SKM-1 treated with dmso at 0.1 percent for 144 hours (cell line): ENCODE measurements around the gene CIB4.

Source experiments
- DNase-seq: peaks from one replicate; lab custom pipeline; 2025; ENCODE audit not compliant: unreplicated experiment; lab: John Stamatoyannopoulos, UW

Gene CIB4

GRCh38 chr2:26609205-26609631, 31.9 kb downstream of the CIB4 start:
- DNase-seq: no peak

- DNase-seq: no peak
Observed at GRCh38 chr2:26608557-26608956, 32.6 kb downstream of the CIB4 start.

- no peak for DNase-seq
Observed at GRCh38 chr2:26607698-26608097, 33.5 kb downstream of the CIB4 start.

- no peak for DNase-seq
Observed at GRCh38 chr2:26606847-26607190, 34.3 kb downstream of the CIB4 start.

- no peak for DNase-seq
Observed at GRCh38 chr2:26605999-26606846, 34.9 kb downstream of the CIB4 start.

GRCh38 chr2:26605195-26605998, 35.8 kb downstream of the CIB4 start:
- peak; percentile 48 for DNase-seq

- no peak for DNase-seq
Observed at GRCh38 chr2:26602575-26602974, 38.6 kb downstream of the CIB4 start.

- DNase-seq: no peak
Observed at GRCh38 chr2:26599387-26599786, 41.8 kb downstream of the CIB4 start.

GRCh38 chr2:26598996-26599373, 42.2 kb downstream of the CIB4 start:
- no peak for DNase-seq

- DNase-seq: no peak
Observed at GRCh38 chr2:26598336-26598995, 42.7 kb downstream of the CIB4 start.

GRCh38 chr2:26597197-26597596, 44.0 kb downstream of the CIB4 start:
- DNase-seq: no peak

- DNase-seq: no peak
Observed at GRCh38 chr2:26595146-26595545, 46.0 kb downstream of the CIB4 start.

- DNase-seq: no peak
Observed at GRCh38 chr2:26591619-26592505, 49.3 kb downstream of the CIB4 start.

- DNase-seq: no peak
Observed at GRCh38 chr2:26590980-26591618, 50.1 kb downstream of the CIB4 start.

- DNase-seq: no peak
Observed at GRCh38 chr2:26590508-26590907, 50.7 kb downstream of the CIB4 start.

- DNase-seq: no peak
Observed at GRCh38 chr2:26588576-26588975, 52.6 kb downstream of the CIB4 start.

GRCh38 chr2:26587994-26588393, 53.2 kb downstream of the CIB4 start:
- DNase-seq: no peak

- no peak for DNase-seq
Observed at GRCh38 chr2:26585966-26586365, 55.2 kb downstream of the CIB4 start.

- DNase-seq: no peak
Observed at GRCh38 chr2:26585100-26585499, 56.1 kb downstream of the CIB4 start.

- DNase-seq: no peak
Observed at GRCh38 chr2:26584656-26585055, 56.5 kb downstream of the CIB4 start.
